AG10803 (cell line): ENCODE measurements around the gene ACVR1C.
"Not testable (repeated sequence)": the region's sequence is repeated elsewhere in the genome, so short reads cannot be mapped to it uniquely, and the experiment has no call there.

ENCODE experiments used
- DNase-seq: peaks from one replicate; pipeline ENCODE4 v3.0.0; 2010; ENCODE audit warnings: low read depth
- H3K4me3 ChIP-seq: 2 replicates; pipeline ENCODE4 v1.5.1; 2011; ENCODE audit warnings: mild to moderate bottlenecking, low read length, control low read depth
- CTCF ChIP-seq: conservative IDR thresholded peaks from 2 replicates; pipeline ENCODE4 v1.5.1; 2011; ENCODE audit warnings: mild to moderate bottlenecking, low read length, control low read depth, inconsistent platforms

The ACVR1C gene

DNA sequence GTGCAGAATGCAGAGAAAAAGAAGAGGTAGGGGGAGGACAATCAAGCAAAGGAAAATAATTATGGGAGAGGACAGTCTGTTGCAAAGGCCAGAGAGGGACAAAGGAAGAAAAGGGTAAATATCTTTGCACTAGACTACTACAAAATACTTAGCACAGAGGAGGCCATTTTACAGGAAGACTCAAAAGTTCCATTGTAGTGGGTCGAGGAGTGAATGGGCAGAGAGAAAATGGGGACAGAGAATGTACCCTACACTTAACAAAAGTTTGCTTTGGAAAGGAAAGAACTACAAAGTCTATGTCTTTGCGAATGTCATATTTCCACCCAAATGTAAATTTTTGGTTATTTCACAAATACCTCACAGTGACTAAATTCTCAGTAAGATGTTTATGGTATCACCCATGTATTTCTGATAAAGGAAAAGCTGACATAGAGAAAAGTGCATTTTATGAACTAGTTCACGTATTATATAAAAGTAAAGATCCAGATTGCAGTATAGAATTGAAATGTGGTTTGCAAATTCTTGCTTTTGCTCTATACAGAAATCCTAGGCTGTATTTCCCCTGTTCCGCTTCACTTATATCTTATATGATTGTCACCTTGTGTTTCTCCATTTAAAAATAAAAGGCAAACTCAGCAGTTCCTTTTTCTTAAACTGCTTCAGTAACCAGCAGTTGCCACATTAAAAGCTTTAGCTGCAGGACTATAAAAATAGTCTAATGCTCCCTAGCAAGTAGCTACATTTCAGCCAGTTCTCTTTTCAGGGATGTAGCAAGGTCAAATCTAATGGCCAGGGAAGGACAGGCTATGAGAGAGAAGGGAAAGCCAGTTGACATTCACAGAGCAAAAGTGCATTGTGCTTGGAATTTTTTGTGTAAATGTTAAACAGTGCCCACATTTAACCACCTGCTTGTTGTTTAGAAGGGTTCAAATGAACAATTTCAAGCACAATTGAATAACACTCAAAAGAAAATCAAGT is 105.1 kb downstream of the ACVR1C start:
- no peak overlapping the region for H3K4me3 ChIP-seq
- no peak for TF ChIP-seq CTCF
- DNase-seq = no peak

GRCh38 chr2:157514966-157515365 is 113.7 kb downstream of the ACVR1C start:
- not testable (repeated sequence) for H3K4me3 ChIP-seq, DNase-seq

DNA sequence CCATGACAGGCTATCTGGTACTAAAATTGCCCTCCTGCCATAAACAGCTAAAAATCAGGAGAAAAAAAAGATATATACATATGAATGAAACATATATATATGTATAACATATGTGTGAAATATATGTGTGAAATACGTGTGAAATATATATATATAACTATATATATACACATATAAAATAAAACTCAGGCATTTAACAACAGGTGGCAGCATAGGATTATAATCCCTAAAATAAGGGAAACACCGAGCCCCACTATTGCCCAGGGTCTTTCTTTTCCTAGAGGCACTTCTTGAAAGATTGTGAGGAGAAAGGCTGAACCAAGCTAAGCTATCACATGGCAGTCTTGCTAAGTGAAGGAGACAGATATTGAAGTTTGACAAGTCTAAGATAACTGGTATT is 118.9 kb downstream of the ACVR1C start:
- no peak for TF ChIP-seq CTCF
- no peak overlapping the region for H3K4me3 ChIP-seq
- no peak for DNase-seq

DNA sequence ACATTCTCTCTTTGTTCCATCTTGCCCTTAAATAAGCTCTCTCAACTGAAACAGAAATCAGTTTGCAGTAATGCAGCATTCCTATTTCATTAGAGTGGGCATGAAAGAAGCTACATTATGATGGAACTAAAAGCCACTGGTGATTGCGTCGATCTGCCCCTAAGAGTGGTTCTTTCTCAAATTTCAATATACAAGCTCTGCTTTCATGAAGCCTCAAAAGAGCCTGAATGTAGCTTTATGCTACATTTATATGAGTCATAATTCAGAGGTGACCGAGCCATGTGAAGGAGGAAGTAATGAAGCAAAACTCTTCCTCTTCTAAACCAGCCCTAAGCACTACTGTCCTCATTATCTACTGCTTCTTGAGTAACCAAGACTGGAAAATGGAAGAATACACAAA is 120.0 kb downstream of the ACVR1C start:
- no peak for DNase-seq
- no peak for TF ChIP-seq CTCF
- no peak overlapping the region for H3K4me3 ChIP-seq

DNA sequence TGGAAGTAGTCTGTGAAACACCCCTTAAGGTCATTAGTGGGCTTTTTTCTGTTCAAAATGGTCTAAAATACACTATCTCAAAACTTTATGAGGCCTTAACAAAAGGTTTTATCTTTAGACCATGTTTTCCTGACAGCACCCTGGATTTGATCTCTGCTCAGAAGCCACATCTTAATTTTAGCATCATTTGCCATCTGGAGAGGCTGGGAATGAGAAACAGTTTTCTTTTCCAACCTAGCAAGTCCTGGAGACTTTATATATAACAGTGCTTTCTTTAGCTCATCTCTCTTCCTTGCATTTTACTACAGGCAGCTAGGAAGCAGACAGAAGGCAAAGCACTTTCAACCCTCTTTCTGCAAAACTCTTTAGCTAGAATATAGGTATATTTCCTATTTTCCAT is 122.1 kb downstream of the ACVR1C start:
- TF ChIP-seq CTCF = no peak
- DNase-seq = no peak

GRCh38 chr2:157504623-157505022 is 124.0 kb downstream of the ACVR1C start:
- H3K4me3 ChIP-seq = no peak overlapping the region
- no peak for DNase-seq
- TF ChIP-seq CTCF = no peak

More for the DNA sequence above, 122.1 kb downstream of the ACVR1C start:
- no peak overlapping the region for H3K4me3 ChIP-seq

GRCh38 chr2:157501026-157501425 is 127.6 kb downstream of the ACVR1C start:
- no peak overlapping the region for H3K4me3 ChIP-seq
- DNase-seq = no peak
- no peak for TF ChIP-seq CTCF
